ENCODE measurements around the gene B9D1. TPM values are rescaled to one million over a fixed set of nuclear protein-coding genes. Genes with fewer than 3 reads are reported as not detected.

The B9D1 gene
- polyA plus RNA-seq, 1 of the 3 experiments (the other 2 are of a cell fraction), result 81.6 TPM

GRCh38 chr17:19346351-19347255 is 15.9 kb downstream of the B9D1 start:
- no peak overlapping the region for H3K4me3 ChIP-seq (ENCODE audit: low read depth in 2 of 2, low read length in 1 of 2)
- peak overlapping the region; percentile 35; the same call in 1 of the 2 replicates for H3K4me2 ChIP-seq
- H3K9me2 ChIP-seq, result no peaks in the 10 kb centered on the region
- H3K36me3 ChIP-seq (replicated peaks in 1 of 2; ENCODE audit: control insufficient read depth in 1 of 2, insufficient read depth in 2 of 2, low read length in 1 of 2), result peaks cover 0 to 6% of the 10 kb centered on the region in 2 experiments
- H3K9me3 ChIP-seq, result no peaks in the 10 kb centered on the region
- H3K4me1 ChIP-seq (ENCODE audit: control insufficient read depth in 1 of 2, insufficient read depth in 2 of 2, low read depth in 1 of 2, low read length in 1 of 2), result peaks cover 13 to 20% of the 10 kb centered on the region in 2 experiments; a peak in 3 of 4 replicates
- peak overlapping the region; percentile 44; the same call in 1 of the 2 replicates for H3K9ac ChIP-seq
- no peaks in the 10 kb centered on the region for H4K20me1 ChIP-seq (ENCODE audit: insufficient read depth)
- H3K27ac ChIP-seq (ENCODE audit: low read depth in 2 of 2, low read length in 1 of 2), result peak overlapping the region; percentile 20 to 90
- no peak overlapping the region for H2AFZ ChIP-seq (ENCODE audit: low read depth)
- no peaks in the 10 kb centered on the region for H3K27me3 ChIP-seq (ENCODE audit: insufficient read depth)
- no peak for TF ChIP-seq RCOR1 (IDR thresholded peaks at IDR 0.05; ENCODE audit: low read length)
- TF ChIP-seq YY1 (IDR thresholded peaks at IDR 0.05; ENCODE audit: low read depth), result no peak
- no peak for TF ChIP-seq REST (IDR thresholded peaks at IDR 0.05; ENCODE audit: low read depth, low read length)
- peak; percentile 13 for TF ChIP-seq TAF1 (IDR thresholded peaks at IDR 0.05; ENCODE audit: borderline replicate concordance, low read depth, low read length)
- TF ChIP-seq GABPA (IDR thresholded peaks at IDR 0.05; ENCODE audit: low read depth), result no peak
- TF ChIP-seq NFIC (IDR thresholded peaks at IDR 0.05; ENCODE audit: borderline replicate concordance), result peak; percentile 69; the same call in 1 of the 2 replicates
- TF ChIP-seq CTCF (IDR thresholded peaks at IDR 0.05), result no peak
- TF ChIP-seq ELF1 (IDR thresholded peaks at IDR 0.05), result no peak
- peak; percentile 88 for TF ChIP-seq JUND (IDR thresholded peaks at IDR 0.05)
- peak; percentile 36 for TF ChIP-seq NRF1 (IDR thresholded peaks at IDR 0.05; ENCODE audit: low read depth, low read length)
- TF ChIP-seq EP300 (IDR thresholded peaks at IDR 0.05; ENCODE audit: borderline replicate concordance in 1 of 2, low read depth in 1 of 2, low read length in 1 of 2), result peak; percentile 8 to 43; a peak in 1 of 4 replicates
- peak; percentile 80 for TF ChIP-seq MAX (IDR thresholded peaks at IDR 0.05; ENCODE audit: low read depth)
- TF ChIP-seq FOSL2 (IDR thresholded peaks at IDR 0.05; ENCODE audit: borderline replicate concordance, low read depth), result peak; percentile 83
- peak; percentile 82; the same call in 1 of the 2 replicates for TF ChIP-seq SIN3A (IDR thresholded peaks at IDR 0.05; ENCODE audit: borderline replicate concordance, low read depth, low read length)
- TF ChIP-seq TCF12 (IDR thresholded peaks at IDR 0.05), result peak; percentile 79
- no peak for TF ChIP-seq MEF2A (IDR thresholded peaks at IDR 0.05; ENCODE audit: borderline replicate concordance, low read depth)
- TF ChIP-seq USF2 (IDR thresholded peaks at IDR 0.05; ENCODE audit: borderline replicate concordance, low read depth, low read length), result no peak
- peak; percentile 91 for TF ChIP-seq PBX3 (IDR thresholded peaks at IDR 0.05)
- TF ChIP-seq EZH2phosphoT487 (IDR thresholded peaks at IDR 0.05; ENCODE audit: borderline replicate concordance, low read depth), result no peak
- peak; percentile 81 for TF ChIP-seq POLR2AphosphoS5 (IDR thresholded peaks at IDR 0.05; ENCODE audit: low read depth, low read length)
- WGBS (ENCODE audit: low lambda C conversion rate), result 48% methylated on average over 15 of the region's 19 CpGs
- ChIA-PET CTCF (interaction anchor here (1.2 to 1.7 kb wide), 3 partner anchors 9 to 101 kb away, joined by 4 to 8 read pairs (median 7); partner anchors contain the start of gene B9D1), POLR2A (no interaction called here)
- H3F3A ChIP-seq (replicated peaks; ENCODE audit: insufficient read depth), result peaks cover 31% of the 10 kb centered on the region
- no peak for DNase-seq
- H3K79me2 ChIP-seq (ENCODE audit: insufficient read depth), result no peaks in the 10 kb centered on the region

Measured in SK-N-SH (cell line).